Measurements from ENCODE around the gene ADAMTS2. TPM values are rescaled to one million over a fixed set of nuclear protein-coding genes. Genes with fewer than 3 reads are reported as not detected.

ADAMTS2 gene
- total RNA-seq, 1 donor from 2014 or later = 7.7 TPM

DNA sequence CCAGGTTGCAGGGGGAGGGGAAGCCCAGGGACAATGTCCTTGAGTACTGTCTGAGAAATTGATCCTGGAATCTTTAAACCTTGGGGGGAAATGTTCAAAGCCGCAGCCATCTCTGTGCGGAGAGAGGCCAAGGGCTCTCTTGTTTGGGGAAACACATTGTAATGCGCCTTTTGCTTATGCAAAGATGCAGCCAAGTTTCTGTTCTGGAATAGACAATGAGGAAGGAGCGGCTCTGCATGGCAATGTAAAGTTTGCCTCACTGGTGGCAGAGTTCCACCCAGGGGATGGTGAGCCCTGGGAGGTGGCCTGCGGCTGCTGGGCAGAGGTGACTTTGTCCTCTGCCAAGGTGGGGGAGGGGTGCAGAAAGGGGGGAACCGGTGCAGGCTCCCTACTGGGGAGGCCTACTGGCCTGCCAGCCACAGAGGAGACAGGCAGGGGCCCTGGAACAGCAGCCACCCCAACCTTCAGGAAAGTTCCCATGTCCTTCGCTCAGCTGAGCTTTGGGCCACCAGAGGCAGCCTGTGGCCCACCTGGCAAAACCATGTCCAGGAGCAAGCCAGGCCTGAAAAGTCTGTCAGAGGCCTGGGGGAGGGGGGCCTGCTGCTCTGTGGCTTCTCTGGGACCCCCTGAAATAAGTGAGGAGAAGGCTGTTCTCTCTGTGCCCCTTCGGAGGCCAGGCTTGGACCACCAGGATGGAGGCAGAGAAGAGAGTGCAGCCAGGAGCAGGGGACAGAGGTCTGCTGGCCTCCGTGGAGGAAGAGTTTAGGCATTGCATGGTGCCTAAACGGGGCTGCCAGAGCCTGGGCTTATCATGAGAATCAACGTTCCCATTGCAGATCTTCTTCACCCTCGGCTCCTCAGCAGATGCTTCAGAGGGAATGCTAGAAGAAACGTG lies 157.3 kb downstream of the ADAMTS2 start:
- no peaks in the 10 kb centered on the region for H3K9me3 Mint-ChIP-seq
- H3K36me3 Mint-ChIP-seq = no peaks in the 10 kb centered on the region
- H3K4me3 Mint-ChIP-seq = no peak overlapping the region
- no peak for DNase-seq (ENCODE audit: extremely low spot score, unreplicated experiment)
- no peak for TF ChIP-seq CTCF (conservative IDR thresholded peaks at IDR 0.05)
- peaks cover 25% of the 10 kb centered on the region for H3K4me1 Mint-ChIP-seq (ENCODE audit: unreplicated experiment)
- no peaks in the 10 kb centered on the region for H3K27me3 Mint-ChIP-seq
- H3K27ac Mint-ChIP-seq = no peak overlapping the region

DNA sequence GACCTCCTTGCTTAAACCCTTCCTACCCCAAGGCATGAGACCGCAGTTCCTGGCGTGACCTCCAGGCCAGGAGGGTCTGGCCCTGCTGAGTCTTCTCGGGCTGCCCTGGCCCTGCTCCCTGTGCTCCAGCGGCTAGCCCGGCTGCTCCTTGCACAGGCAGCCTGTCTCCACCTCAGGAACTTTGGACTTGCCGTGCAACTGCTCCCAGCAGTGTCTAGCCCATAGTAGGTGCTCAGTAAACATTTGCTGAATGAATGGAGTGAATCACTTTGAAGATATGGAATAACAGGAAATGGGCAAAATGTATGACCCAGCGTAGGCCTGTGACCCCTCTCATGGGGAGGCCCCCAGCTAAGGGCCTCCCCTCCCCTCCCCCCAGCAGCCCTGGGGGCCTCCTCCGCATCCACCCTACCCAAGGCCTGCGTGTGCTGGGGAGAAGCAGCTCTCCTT lies 158.0 kb downstream of the ADAMTS2 start:
- H3K27ac Mint-ChIP-seq = no peak overlapping the region
- no peaks in the 10 kb centered on the region for H3K9me3 Mint-ChIP-seq
- no peak overlapping the region for H3K4me3 Mint-ChIP-seq
- H3K36me3 Mint-ChIP-seq = no peaks in the 10 kb centered on the region
- no peaks in the 10 kb centered on the region for H3K27me3 Mint-ChIP-seq
- H3K4me1 Mint-ChIP-seq (ENCODE audit: unreplicated experiment) = peaks cover 25% of the 10 kb centered on the region
- no peak for DNase-seq (ENCODE audit: extremely low spot score, unreplicated experiment)
- peak; percentile 58 for TF ChIP-seq CTCF (conservative IDR thresholded peaks at IDR 0.05)

DNA sequence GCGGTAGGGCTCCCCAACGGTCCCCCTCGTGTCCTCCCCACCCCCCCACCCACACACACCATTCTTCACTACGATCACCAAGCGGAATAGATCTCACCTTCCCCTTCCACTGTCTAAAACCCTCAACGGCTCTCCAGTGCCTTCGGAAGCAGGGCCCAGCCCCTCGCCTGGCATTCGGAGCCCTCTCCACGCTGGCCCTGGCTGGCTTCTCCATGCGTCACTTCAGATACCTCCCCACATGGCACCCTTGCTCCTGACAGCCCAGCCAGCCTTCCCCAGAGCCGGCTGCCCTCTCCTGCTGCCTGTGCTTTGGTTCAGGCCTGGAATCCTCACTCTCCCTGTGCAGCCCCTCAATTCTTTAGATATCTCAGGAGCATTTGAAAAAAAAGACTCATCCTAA lies 158.5 kb downstream of the ADAMTS2 start:
- H3K9me3 Mint-ChIP-seq = no peaks in the 10 kb centered on the region
- no peak overlapping the region for H3K27ac Mint-ChIP-seq

GRCh38 chr5:179185941-179186411 lies 159.3 kb downstream of the ADAMTS2 start:
- Mint-ChIP-seq H3K4me1 (ENCODE audit: unreplicated experiment) (peaks cover 20% of the 10 kb centered on the region), H3K9me3 (no peaks in the 10 kb centered on the region), H3K4me3 (no peak overlapping the region), H3K36me3 (no peaks in the 10 kb centered on the region), H3K27me3 (no peaks in the 10 kb centered on the region), H3K27ac (no peak overlapping the region)
- no peak for DNase-seq (ENCODE audit: extremely low spot score, unreplicated experiment)
- no peak for TF ChIP-seq CTCF (conservative IDR thresholded peaks at IDR 0.05)

More for the DNA sequence above, 158.5 kb downstream of the ADAMTS2 start:
- H3K27me3 Mint-ChIP-seq = no peaks in the 10 kb centered on the region
- peaks cover 25% of the 10 kb centered on the region for H3K4me1 Mint-ChIP-seq (ENCODE audit: unreplicated experiment)
- no peaks in the 10 kb centered on the region for H3K36me3 Mint-ChIP-seq
- no peak overlapping the region for H3K4me3 Mint-ChIP-seq
- DNase-seq (ENCODE audit: extremely low spot score, unreplicated experiment) = no peak
- TF ChIP-seq CTCF (conservative IDR thresholded peaks at IDR 0.05) = no peak

DNA sequence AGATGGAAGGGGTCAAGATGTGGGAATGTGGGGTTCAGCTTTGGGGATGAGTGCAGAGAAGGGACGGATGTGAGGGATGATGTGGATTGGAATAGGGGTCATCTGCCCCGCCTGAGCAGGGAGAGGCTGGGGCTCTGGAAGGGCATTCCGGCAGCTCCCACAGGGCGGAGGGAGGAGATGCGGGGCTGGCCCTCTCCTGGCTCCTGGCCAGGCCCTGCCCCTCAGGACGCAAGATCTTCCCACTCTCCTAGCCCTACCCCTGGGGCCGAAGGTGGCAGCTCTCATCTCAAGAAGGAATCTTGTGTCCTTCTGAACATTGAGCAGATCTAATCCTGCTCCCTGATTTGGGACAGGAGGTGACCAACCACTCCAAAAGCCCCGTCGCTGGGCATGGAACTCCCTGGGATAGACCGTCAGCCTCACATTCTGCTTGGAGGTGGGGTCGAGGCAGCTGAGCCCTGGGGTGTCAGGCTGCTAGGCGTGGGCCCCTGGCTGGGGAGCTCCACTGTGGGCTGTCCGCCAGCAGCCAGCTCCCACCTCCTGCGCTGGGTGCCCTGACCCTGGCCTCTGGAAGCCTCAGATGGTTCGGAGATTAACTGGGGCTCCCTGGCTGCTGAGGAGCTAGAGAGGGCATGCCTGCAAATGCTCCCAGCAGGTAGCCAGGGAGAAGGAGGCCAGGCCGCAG lies 159.9 kb downstream of the ADAMTS2 start:
- Mint-ChIP-seq H3K4me1 (ENCODE audit: unreplicated experiment) (peaks cover 20% of the 10 kb centered on the region), H3K36me3 (no peaks in the 10 kb centered on the region), H3K9me3 (no peaks in the 10 kb centered on the region), H3K27ac (peak overlapping the region; percentile 71), H3K4me3 (no peak overlapping the region), H3K27me3 (no peaks in the 10 kb centered on the region)
- TF ChIP-seq CTCF (conservative IDR thresholded peaks at IDR 0.05) = no peak
- no peak for DNase-seq (ENCODE audit: extremely low spot score, unreplicated experiment)
